ENCODE results near the gene USP15.

GRCh38 chr12:62438098-62438692 is 178.0 kb downstream of the USP15 start:
- TF ChIP-seq CTCF (IDR thresholded peaks at IDR 0.05) (peak; percentile 61 to 80 (median 68)), POLR2A (IDR thresholded peaks at IDR 0.05) (no peak)
